CD4-positive, alpha-beta T cell treated with Interleukin-4 for 4 hours (primary cell): ENCODE results near the gene MX2.
A peak's percentile ranks its signal among the peaks of the same experiment; 100 is the strongest.
"Not testable (repeated sequence)": the region's sequence is repeated elsewhere in the genome, so short reads cannot be mapped to it uniquely, and the experiment has no call there.

Source experiments
- DNase-seq: peaks from one replicate; pipeline ENCODE4 v3.0.0-alpha.2; 2020

Gene MX2

GRCh38 chr21:41419921-41420862, 58.4 kb downstream of the MX2 start:
- peak; percentile 60 for DNase-seq

- not testable (repeated sequence) for DNase-seq
These were observed 59.2 kb downstream of the MX2 start for GRCh38 chr21:41420998-41421397.

GRCh38 chr21:41422546-41423304, 60.9 kb downstream of the MX2 start:
- DNase-seq, result no peak

GRCh38 chr21:41423305-41423636, 61.4 kb downstream of the MX2 start:
- DNase-seq, result not testable (repeated sequence)

GRCh38 chr21:41425588-41425953, 63.7 kb downstream of the MX2 start:
- DNase-seq, result no peak

- peak; percentile 85 for DNase-seq
These were observed 64.3 kb downstream of the MX2 start, which contains the start of gene MX1 for GRCh38 chr21:41425954-41426675. Gene MX1 (plus strand): TSS chr21:41426239. CDS start chr21:41432071, 5,832 bp downstream.

GRCh38 chr21:41426676-41427404, 65.0 kb downstream of the MX2 start:
- no peak for DNase-seq

- no peak for DNase-seq
These were observed 65.7 kb downstream of the MX2 start for GRCh38 chr21:41427556-41427955.

GRCh38 chr21:41428311-41428710, 66.5 kb downstream of the MX2 start:
- DNase-seq, result no peak

GRCh38 chr21:41428847-41429246, 67.0 kb downstream of the MX2 start:
- no peak for DNase-seq

GRCh38 chr21:41429305-41429704, 67.5 kb downstream of the MX2 start:
- DNase-seq, result no peak

GRCh38 chr21:41429925-41430491, 68.2 kb downstream of the MX2 start:
- no peak for DNase-seq

GRCh38 chr21:41431788-41432548, 70.1 kb downstream of the MX2 start:
- DNase-seq, result no peak

GRCh38 chr21:41432562-41433460, 71.0 kb downstream of the MX2 start:
- DNase-seq, result no peak

GRCh38 chr21:41433566-41433965, 71.7 kb downstream of the MX2 start:
- DNase-seq, result no peak

- no peak for DNase-seq
These were observed 73.9 kb downstream of the MX2 start for GRCh38 chr21:41435706-41436105.

GRCh38 chr21:41437729-41438128, 75.9 kb downstream of the MX2 start:
- DNase-seq, result no peak

- DNase-seq, result no peak
These were observed 76.7 kb downstream of the MX2 start for GRCh38 chr21:41438425-41439113.

GRCh38 chr21:41439248-41439647, 77.4 kb downstream of the MX2 start:
- DNase-seq, result no peak

- no peak for DNase-seq
These were observed 79.7 kb downstream of the MX2 start for GRCh38 chr21:41441546-41441945.
